K562 treated with DMSO at 1 percent for 24 hours (cell line): ENCODE data around the gene POGLUT2. TPM values are rescaled to one million over a fixed set of nuclear protein-coding genes. Genes with fewer than 3 reads are reported as not detected.

Source experiments
- total RNA-seq: library from RNA; unstranded; fragments of 300-600 nt; gene quantifications from 2 replicates; pipeline ENCODE4 v1.2.3, GENCODE V29; 2022; ENCODE audit warnings: low read depth; ENCODE audit not compliant: insufficient read depth

The POGLUT2 gene
- 17.7 and 21.9 TPM in 2 replicates for total RNA-seq

DNA sequence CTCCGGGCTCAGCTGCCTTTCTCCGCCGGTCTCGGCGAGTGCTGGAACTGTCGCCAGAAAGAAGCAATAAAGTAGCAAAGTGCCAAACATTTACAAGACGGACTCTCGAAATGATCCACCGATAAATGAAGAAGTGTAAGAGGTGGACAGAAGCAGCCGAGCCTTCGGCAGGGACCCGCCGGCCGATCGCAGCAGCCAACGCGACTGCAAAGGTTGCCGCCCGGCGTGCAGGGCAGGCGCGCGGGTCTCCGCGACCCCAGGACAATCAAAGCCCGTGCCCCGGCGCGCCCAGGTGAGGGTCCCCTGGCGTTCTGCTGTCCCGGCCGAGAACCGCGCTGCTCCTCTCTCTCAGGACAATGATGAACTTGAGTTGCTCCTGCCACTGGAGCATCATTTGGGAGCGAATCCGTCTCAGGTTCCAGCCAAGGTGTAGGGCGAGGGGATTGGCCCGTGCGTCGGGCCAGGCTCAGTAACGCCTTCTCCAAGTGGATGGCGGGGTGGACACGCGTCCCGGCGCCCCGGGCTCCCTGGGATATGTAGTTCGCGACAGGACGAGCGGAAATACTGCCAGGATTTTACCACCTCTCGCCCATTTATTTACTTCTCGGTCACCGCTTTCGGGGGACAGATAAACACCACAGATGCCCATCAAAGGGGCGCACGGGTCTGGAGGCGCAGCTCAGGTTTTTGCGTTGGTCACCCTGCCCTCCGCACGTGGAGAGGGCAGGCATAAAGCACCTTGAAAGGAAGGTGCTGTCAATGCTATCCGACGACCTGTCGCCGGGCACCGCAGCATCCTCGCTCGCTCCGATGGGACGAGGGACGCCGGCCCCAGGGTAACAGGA is at the start of gene POGLUT2, which contains the start of gene BIVM:
Gene POGLUT2 (minus strand): TSS at position 396 of the 845 bp plus-strand sequence. CDS start 306 bp downstream, at position 90.
Gene BIVM (plus strand): TSS at position 539 of the 845 bp plus-strand sequence. CDS start 8,149 bp downstream, outside the sequence.

GRCh38 chr13:102845630-102846260 is 47.0 kb upstream of the POGLUT2 start, which contains the start of gene ERCC5:
TSS of gene ERCC5 (plus strand) at chr13:102846032. CDS start at chr13:102846267, 235 bp downstream.

DNA sequence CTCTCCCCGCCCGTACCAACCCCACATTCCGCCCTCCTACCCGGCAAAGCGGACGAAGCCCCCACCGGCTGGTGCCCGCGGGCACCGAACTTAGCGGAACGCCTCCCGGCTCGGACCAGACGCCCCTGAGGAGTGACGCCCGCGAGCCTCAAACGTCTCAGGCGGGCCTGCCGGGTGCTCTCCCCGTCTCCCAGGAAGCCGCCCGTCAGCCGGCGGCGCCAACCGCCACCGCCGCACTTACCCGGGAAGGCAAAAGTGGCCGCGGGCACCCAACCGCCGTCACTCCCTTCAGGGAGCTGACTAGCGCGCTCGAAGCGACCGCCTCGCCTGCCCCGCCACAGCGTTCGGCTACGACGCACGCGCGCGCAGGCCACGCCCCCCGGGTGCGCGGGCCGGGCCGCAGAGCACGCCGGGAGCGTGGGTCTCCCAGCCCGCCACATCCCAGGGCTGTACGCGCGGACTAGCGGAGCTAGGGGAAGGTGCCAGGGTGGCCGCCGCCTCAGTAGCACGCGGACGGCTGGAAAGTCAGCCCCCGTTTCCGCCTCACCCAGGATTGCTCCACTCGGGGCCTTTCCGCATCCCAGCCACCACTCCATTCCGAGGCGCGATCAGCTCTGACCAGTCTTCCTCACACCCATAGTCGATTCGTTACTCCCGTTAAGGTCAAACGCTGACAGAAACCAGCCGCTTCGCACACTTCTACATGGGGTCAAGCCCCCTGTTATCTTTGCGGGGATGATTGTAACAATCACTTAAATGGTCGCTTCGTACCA is 25.1 kb downstream of the POGLUT2 start, which contains the start of gene TEX30:
Gene TEX30 (minus strand): TSS at position 346 of the 773 bp plus-strand sequence. CDS start 3,760 bp downstream, outside the sequence.

Other genes with a start within 250 kb of the POGLUT2 start
- gene TPP2, start 202.0 kb downstream of the POGLUT2 start, total RNA-seq = 17.1 and 18.7 TPM in 2 replicates
- not detected in 2 replicates for gene METTL21C, start 103.9 kb downstream of the POGLUT2 start, total RNA-seq
- gene TEX30, start 25.2 kb downstream of the POGLUT2 start, total RNA-seq = 9.9 and 17.0 TPM in 2 replicates
- gene BIVM, start 143 bp upstream of the POGLUT2 start, total RNA-seq = 12.2 and 15.3 TPM in 2 replicates
- 20.9 and 23.7 TPM in 2 replicates for gene ERCC5, start 47.1 kb upstream of the POGLUT2 start, total RNA-seq